Measurements from ENCODE around the gene SLC2A9.
"Not testable (repeated sequence)": the region's sequence is repeated elsewhere in the genome, so short reads cannot be mapped to it uniquely, and the experiment has no call there.

Gene SLC2A9

GRCh38 chr4:9927341-9928007, 93.8 kb downstream of the SLC2A9 start:
- no peak for DNase-seq (ENCODE audit: low read depth in 2 of 2)

DNA sequence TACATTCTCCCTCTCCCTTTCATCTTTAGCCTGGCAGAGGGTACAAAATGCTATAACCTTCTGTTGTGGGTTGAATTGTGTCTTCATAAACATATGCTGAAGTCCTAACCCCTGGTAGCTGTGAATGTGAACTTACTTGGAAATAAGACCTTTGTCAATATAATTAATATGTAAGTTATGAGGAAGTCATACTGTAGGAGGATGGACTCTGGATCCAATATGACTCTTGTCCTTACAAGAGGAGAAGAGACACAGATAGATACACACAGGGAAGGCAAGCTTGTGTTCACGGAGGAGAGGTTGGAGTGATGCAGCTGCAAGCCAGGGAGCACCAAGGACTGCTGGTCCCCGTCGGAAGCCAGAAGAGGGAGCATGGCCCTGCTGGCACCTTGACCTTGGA, 94.7 kb downstream of the SLC2A9 start:
- no peak for DNase-seq (ENCODE audit: low read depth in 2 of 2)

GRCh38 chr4:9925750-9926439, 95.4 kb downstream of the SLC2A9 start:
- no peak for DNase-seq (ENCODE audit: low read depth in 2 of 2)

DNA sequence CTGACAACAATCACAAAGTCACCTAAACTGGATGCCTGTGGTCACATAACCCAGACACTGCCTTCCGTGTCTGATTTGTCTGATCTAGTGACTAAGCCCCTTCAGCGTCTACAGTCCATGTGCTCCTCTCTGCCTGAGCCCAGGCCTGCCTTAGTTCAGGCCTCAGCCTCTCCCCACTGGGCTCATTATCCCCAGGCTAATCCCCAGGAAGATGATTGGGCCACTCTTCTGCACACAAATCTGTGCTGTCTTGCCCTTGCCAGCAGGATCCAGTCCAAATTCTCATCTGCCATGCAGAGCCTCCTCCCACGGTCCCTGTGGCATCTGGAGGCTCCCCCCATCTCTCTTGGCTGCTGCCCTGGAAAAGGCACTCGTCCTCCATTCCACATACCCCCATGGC, 96.5 kb downstream of the SLC2A9 start:
- DNase-seq (ENCODE audit: low read depth in 2 of 2), result no peak

GRCh38 chr4:9923195-9923812, 98.0 kb downstream of the SLC2A9 start:
- DNase-seq (ENCODE audit: low read depth in 2 of 2), result no peak

DNA sequence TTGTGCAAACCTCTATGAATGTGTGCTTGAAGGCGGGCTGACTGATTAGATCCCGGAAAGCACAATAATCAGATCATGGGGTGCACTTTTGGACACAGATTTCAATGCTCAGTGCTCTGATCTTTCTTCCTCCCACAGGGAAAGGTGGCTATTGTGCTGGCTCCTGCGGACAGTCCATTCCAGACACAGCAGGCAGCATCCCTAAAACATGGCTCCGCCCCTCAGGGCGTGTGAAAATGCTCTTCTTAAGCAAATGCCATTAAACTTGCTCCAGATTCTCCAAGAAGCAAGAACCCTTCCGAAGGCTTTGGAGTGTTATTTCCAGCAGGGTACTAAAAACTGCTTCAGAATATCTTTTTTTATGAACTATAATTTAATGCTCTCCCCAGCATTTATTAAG, 100.0 kb downstream of the SLC2A9 start:
- no peak for DNase-seq (ENCODE audit: low read depth in 2 of 2)

GRCh38 chr4:9920029-9920428, 101.3 kb downstream of the SLC2A9 start:
- DNase-seq (ENCODE audit: low read depth in 2 of 2), result no peak

DNA sequence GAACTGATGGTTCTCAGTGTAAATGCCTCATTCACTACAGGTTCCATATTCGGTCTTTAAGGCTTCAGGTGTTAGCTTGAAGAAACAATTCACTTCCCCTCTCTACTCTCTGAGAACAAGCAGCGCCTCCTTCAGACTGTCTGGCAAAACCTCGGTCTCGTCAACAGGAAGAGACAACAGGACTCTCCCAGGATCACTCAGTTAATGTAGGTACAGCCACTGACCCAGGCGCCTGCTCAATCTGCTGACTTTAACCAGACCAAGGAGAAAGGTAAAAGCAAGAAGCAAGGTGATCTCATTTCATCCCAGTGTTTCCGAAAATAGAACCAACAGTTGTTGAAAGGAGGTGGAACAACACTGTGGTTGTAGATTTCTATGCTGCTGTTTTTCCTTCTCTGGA, 102.2 kb downstream of the SLC2A9 start:
- no peak for DNase-seq (ENCODE audit: low read depth in 2 of 2)

DNA sequence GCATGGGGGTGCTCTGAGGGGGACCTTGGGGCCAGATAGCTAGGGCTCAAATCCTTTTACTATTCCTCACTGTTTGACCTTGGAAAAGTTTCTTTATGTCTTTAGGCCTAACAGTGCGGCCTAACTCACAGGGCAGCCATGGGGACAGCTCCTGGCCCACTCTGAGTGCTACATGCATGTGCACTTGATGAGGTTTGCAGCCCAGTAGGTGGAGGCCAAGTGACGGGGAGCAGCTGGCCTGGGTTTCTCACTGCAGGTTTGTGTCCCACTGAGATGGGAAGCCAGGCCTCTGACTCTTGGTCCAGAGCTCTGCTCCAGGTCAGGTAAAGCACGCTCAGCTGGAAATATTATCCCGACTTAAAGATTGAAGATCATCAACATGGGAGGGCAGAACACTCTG, 102.8 kb downstream of the SLC2A9 start:
- no peak for DNase-seq (ENCODE audit: low read depth in 2 of 2)

DNA sequence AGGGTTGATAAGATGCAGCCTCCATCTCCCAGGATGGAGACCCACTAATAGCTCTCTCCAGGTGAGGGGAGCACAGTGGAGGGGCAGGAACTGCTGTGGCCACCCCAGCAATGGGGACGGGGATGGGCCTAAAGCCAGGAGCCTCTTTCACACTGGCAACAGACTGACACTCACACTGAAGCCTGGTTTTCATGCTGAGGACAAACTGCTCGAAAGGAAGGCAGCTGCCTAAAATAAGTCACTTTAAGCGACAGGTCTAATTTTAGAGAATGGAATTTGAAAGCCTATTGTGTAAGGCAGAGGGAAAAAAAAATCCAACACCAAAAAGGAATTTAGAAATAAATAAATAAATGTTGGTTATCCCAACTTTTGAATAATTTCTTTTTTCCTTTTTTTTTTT, 104.4 kb downstream of the SLC2A9 start:
- DNase-seq (ENCODE audit: low read depth in 2 of 2), result no peak

GRCh38 chr4:9916346-9916745, 105.0 kb downstream of the SLC2A9 start:
- no peak for DNase-seq (ENCODE audit: low read depth in 2 of 2)

GRCh38 chr4:9913846-9914245, 107.5 kb downstream of the SLC2A9 start:
- DNase-seq (ENCODE audit: low read depth in 2 of 2), result no peak

- DNase-seq (ENCODE audit: low read depth in 2 of 2), result no peak
Measured at GRCh38 chr4:9906996-9907395, 114.3 kb downstream of the SLC2A9 start.

DNA sequence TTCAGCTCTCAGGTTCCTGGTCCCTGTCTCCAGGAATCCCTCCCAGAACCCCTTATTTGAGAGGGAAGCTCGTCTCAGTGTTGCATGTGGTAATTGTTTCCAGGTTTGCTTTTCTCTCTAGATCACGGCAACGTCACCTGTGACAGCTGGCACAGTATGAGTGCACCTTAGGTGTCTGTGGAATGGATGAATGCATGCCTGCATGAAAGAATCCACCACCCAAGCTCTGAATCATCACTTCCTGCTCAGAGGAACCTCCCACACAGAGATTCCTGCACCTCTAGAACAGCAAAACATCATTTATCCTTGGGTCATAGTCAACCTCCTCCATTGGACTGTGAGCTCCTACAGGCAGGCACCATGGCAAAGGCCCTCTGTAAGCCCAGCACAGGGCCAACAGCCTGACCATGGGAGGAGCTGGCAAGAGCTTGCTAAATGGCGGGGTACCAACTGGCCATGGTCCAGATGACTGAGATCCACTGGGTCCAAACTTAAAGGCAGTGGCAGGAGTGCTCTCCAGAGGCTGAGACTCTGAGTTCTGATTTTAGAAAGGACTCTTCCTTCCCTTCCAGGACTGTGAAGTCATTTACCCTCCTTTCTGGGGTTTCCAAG, 116.2 kb downstream of the SLC2A9 start:
- DNase-seq (ENCODE audit: low read depth in 2 of 2), result no peak

- DNase-seq (ENCODE audit: low read depth in 2 of 2), result no peak
Measured at GRCh38 chr4:9903317-9903716, 118.0 kb downstream of the SLC2A9 start.

DNA sequence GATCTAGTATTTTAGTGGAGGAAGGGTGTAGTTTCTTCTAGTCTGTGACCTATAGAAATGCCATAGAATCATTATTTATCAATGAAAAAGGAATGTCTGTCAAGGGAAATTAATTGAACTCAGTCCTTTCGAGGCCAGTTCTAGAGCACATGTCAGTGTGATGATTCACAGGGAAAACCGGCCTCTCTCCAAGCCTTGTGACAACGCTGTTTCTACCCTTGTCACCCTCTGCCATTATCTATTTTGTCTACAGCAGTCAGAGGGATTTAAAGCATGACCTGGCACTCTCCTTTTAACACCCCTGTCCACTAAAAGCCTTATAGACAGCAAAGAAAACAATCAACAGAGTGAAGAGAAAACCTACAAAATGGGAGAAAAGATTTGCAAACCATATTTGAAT, 120.0 kb downstream of the SLC2A9 start:
- no peak for DNase-seq (ENCODE audit: low read depth in 2 of 2)

DNA sequence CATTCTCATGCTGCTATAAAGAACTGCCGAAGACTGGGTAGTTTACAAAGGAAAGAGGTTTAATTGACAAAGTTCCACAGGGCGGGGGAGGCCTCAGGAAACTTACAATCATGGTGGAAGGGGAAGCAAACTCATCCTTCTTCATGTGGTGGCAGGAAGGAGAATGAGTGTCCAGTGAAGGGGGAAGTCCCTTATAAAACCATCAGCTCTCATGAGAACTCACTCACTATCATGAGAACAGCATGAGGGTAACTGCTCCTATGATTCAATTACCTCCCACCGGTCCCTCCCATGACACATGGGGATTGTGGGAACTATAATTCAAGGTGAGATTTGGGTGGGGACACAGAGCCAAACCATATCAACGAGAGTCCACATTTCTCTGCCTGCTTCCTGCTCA, 120.7 kb downstream of the SLC2A9 start:
- not testable (repeated sequence) for DNase-seq (ENCODE audit: low read depth in 2 of 2)

DNA sequence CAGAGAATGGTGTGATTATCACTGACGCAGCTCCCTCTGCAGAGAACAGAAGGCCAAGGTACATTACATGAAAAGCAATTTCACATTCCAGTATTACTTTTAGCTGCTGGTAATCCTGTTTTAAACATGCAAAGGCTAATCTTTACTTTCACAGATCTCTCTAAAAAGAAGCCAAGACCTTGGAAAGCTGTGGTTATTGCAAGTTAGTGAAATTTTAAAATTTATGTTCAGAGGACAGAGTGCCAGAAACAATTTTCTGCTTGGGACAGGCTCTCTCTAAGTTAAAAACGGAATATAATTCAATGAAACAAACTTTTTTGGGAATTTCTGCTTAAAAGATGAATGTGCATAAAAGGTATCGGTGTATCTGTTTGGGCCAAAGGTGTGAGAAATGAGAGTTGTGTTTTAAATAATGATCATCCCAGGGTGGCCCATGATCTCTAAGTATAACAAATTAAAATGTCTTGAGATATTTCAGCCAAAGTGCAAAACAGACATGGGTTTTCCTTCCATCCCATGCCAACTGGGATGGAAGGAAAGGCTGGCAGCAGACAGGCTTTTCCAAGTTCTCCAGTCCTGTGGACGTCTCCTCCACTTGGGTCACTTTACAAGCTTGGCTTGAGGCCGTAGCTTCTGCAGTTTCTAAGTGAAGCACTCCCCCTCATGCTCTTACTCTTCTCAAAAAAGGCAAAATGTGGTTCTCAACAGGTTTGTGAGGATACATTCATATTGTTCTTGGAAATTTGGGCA, 121.8 kb downstream of the SLC2A9 start:
- no peak for DNase-seq (ENCODE audit: low read depth in 2 of 2)

DNA sequence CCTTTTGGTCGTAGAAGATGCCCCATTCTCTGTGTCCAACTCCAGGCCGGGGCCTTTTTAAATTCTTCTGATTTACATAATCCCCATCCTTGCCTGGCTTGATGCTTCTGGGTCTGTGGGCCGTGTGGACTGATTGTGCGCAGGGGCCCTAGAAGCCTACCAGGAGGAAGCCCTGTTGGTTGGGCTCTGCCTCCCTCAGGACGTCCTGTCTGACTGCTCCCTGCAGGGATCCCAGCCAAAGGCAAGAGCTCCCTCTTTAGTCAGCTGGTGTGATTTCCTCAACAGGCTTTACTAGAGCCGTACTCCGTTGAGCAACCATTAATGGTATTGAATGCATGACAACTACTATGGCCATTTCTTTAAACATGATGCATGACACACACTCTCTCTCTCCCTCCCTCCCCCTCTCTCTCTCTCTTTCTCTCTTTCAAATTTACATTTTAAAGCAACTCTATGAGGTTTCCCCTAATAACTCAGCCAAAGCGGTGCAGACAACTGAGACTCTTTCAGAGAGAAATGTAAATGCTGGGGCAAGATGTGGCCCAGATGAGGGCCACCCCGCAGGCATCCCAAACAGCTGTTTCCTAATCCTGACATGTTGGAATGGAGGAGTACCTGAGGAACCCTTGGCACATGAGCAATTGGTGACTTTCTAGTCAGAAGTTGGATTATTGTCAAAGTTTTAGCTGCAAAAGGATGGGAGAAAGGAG, 122.5 kb downstream of the SLC2A9 start:
- DNase-seq (ENCODE audit: low read depth in 2 of 2), result no peak

GRCh38 chr4:9895333-9895705, 126.0 kb downstream of the SLC2A9 start:
- DNase-seq (ENCODE audit: low read depth in 2 of 2), result no peak

DNA sequence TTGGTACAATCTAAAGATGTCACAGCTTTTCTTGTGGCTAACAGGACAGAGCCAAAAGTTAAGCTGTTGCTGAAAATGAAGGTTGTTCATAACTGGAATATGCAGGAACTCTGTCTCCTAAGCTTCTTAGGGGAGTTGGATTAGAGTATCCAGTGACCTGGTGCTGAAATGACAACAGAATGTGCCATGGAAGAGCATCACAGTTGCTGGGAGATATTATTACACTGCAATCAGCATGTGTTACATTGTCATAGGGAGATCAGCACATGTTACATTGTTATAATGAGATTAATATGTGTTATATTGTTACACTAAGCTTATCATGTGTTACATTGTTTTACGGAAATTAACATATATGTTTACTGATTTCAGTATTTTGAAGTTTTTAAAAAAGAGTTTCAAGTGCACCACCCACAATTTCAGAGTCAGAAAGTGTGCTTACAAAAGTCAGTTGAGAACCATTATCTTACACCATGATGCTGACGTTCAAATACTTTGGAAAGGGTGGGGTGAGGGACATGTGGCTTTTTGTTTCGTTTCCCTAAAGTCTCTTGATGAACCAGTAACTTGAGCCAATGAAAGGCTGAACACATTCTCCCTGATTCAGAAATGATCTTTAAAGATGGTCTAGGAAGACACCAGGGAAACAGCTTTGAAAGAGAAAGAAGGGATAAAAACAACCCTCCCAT, 126.5 kb downstream of the SLC2A9 start:
- DNase-seq (ENCODE audit: low read depth in 2 of 2), result no peak

All from activated CD8-positive, alpha-beta memory T cell treated with anti-CD3 and anti-CD28 coated beads for 4 hours (primary cell).